Karpas-422 (cell line): ENCODE results near the gene MPRIP. TPM values are rescaled to one million over a fixed set of nuclear protein-coding genes. Genes with fewer than 3 reads are reported as not detected.

Source experiments
- DNase-seq: peaks from one replicate; pipeline ENCODE4 v3.0.0-alpha.2; 2015
- H2AFZ ChIP-seq: fragments of 200-600 bp; sonication (generic); 2 replicates; pipeline ENCODE4 v1.6.1; 2014; ENCODE audit warnings: antibody characterized with exemption, low read length, mixed read lengths
- H3K27ac ChIP-seq: fragments of 200-600 bp; sonication (generic); 2 replicates; pipeline ENCODE4 v1.5.1; 2014; ENCODE audit warnings: mild to moderate bottlenecking, low read length, moderate library complexity
- H3K27me3 ChIP-seq: fragments of 200-600 bp; sonication (generic); 2 replicates; pipeline ENCODE4 v1.6.1; 2014; ENCODE audit warnings: low read length, mixed read lengths
- H3K36me3 ChIP-seq: fragments of 200-600 bp; sonication (generic); 2 replicates; pipeline ENCODE4 v1.6.1; 2014; ENCODE audit warnings: low read length, mixed read lengths; ENCODE audit not compliant: insufficient read depth
- H3K4me1 ChIP-seq: fragments of 200-600 bp; sonication (generic); 2 replicates; pipeline ENCODE4 v1.6.1; 2014; ENCODE audit warnings: mild to moderate bottlenecking, low read length, mixed read lengths
- H3K4me2 ChIP-seq: fragments of 200-600 bp; sonication (generic); 2 replicates; pipeline ENCODE4 v1.6.1; 2014; ENCODE audit warnings: low read length, low read depth, mild to moderate bottlenecking; ENCODE audit not compliant: poor library complexity, severe bottlenecking
- H3K4me3 ChIP-seq: fragments of 200-600 bp; sonication (generic); 2 replicates; pipeline ENCODE4 v1.5.1; 2014; ENCODE audit warnings: mild to moderate bottlenecking, antibody characterized with exemption, low read length, mixed read lengths
- H3K79me2 ChIP-seq: fragments of 200-600 bp; sonication (generic); 2 replicates; pipeline ENCODE4 v1.6.1; 2014; ENCODE audit warnings: mild to moderate bottlenecking, low read length, mixed read lengths
- H3K9ac ChIP-seq: fragments of 200-600 bp; sonication (generic); 2 replicates; pipeline ENCODE4 v1.6.0; 2014; ENCODE audit warnings: low read length
- H3K9me2 ChIP-seq: fragments of 200-600 bp; sonication (generic), shearing (Covaris generic); replicated peaks from 2 replicates; pipeline ENCODE4 v1.6.0; 2014; ENCODE audit warnings: mild to moderate bottlenecking, low read length, moderate library complexity; ENCODE audit not compliant: insufficient read depth
- H3K9me3 ChIP-seq: fragments of 300-700, 200-600 bp; sonication (generic); 2 replicates; pipeline ENCODE4 v1.6.1; 2014; ENCODE audit warnings: low read length, mixed read lengths
- H4K20me1 ChIP-seq: fragments of 200-600 bp; sonication (generic); 2 replicates; pipeline ENCODE4 v1.6.1; 2014; ENCODE audit warnings: mild to moderate bottlenecking, antibody characterized with exemption, low read length, low read depth; ENCODE audit not compliant: insufficient read depth
- total RNA-seq: library from RNA; depleted of rRNA; stranded (reverse); fragments of >200 nt; shearing (Covaris generic); gene quantifications from 2 replicates; pipeline ENCODE4 v1.2.3, GENCODE V29; 2014; ENCODE audit warnings: low replicate concordance

Gene MPRIP
- total RNA-seq, 1 experiment from 2014 or later, result 44.1 TPM

DNA sequence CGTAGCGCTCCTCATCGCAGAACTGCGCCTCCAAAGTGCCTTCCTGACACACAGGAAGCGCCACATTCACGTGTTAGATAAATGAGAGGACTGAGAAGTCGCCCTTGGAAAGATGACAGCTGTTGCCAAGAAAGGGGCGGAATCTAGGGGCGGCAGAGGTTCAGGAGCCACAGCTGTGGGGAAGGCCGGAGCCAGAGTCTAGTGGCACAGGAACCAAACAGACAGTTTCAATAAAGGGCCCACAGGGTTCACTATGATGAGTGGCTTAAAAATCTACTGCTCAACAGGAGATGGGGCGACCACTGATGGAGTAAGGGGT is 190.0 kb downstream of the MPRIP start:
- H3K9me2 ChIP-seq, result no peaks in the 10 kb centered on the region
- no peak overlapping the region for H3K9ac ChIP-seq
- H3K36me3 ChIP-seq, result 0 out of 2 replicates have a peak, but pooled peaks cover 3% of the 10 kb centered on the region
- no peak overlapping the region for H2AFZ ChIP-seq
- no peaks in the 10 kb centered on the region for H3K9me3 ChIP-seq
- H3K27me3 ChIP-seq, result no peaks in the 10 kb centered on the region
- DNase-seq, result no peak
- H3K4me3 ChIP-seq, result no peak overlapping the region
- H4K20me1 ChIP-seq, result peaks cover 4% of the 10 kb centered on the region; the same call in 1 of the 2 replicates
- H3K79me2 ChIP-seq, result peaks cover 21% of the 10 kb centered on the region
- H3K27ac ChIP-seq, result no peak overlapping the region
- no peak overlapping the region for H3K4me2 ChIP-seq
- H3K4me1 ChIP-seq, result peaks cover 13% of the 10 kb centered on the region

DNA sequence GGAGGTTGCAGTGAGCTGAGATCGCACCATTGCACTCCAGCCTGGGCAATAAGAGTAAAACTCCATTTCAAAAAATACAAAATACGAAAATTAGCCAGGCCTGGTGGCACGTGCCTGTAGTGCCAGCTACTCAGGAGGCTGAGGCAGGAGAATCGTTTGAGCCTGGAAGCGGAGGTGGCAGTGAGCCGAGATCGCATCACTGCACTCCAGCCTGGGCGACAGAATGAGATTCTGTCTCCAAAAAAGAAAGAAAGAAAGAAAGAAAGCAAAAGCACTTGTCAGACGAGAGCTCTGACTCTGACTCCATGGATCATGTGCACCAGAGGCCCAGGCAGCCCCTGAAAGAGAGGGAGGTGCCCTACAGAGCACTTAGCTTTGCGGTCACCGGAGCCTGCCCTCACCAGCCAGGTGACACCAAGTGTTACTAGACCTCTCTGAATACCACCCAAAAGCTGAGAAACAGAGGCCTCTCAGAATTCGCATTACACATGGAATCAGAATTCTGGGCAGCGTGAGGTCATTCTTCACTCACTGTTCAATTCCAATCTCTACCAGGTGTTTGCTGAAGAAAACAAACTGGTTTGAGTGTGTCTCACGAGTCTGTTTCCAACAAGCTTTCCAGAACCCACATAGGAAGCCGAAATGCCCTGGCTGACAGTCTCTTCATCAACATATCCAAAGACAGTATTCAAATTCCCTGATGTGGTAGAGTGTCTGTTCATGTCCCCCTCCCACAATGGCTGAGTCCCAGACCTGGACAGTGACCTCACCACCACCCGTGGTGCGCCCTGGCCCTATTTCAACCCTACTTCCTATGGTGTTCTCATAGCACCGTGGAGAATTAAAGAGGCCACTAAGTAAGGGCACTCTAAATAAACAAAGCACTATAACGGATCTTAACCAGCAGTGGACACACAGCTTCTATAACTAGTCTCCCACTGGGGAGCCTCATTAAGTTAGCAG is 193.2 kb downstream of the MPRIP start:
- Histone ChIP-seq H3K9me2 (no peaks in the 10 kb centered on the region), H3K27ac (no peak overlapping the region), H3K4me2 (peak overlapping the region; percentile 96), H3K9ac (peak overlapping the region; percentile 88), H3K9me3 (no peaks in the 10 kb centered on the region), H3K79me2 (peaks cover 21% of the 10 kb centered on the region), H3K4me1 (peaks cover 24% of the 10 kb centered on the region), H2AFZ (no peak overlapping the region), H3K27me3 (no peaks in the 10 kb centered on the region), H3K4me3 (peak overlapping the region; percentile 96), H3K36me3 (no peaks in the 10 kb centered on the region), H4K20me1 (peaks cover 4% of the 10 kb centered on the region; the same call in 1 of the 2 replicates)
- no peak for DNase-seq

DNA sequence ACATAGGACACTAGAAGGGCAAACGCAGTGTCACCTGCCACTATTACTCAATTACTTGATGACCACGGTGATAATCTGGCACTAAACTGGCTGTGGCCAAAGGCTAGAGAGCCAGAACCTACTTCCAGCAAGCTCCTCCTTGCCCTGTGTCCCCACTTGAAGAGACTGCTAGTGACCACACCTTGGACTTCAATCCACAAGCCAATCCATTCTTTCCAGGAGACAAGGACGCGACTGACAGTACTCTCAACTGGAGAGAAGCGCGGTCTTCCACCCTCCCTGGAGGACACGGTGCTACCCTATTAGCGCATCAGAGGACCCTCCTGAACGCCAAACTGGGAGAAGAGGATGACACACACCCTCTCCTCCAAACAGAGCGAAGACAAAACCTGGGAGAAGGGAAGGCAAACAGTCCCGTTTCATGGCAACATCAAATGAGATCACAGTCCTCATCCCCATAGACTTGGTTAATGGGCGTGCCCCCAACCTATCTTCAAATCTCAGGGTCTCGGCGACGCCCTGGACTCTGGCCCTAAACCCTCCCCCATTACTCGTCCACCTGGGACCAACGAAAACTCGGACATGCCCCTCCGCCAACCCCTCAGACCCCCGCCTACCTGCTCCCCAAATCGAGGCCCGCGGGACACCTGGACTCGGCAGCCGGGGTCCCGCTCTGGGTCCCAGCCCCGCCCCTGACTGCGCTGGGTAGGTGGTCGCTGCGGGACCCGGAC is 194.2 kb downstream of the MPRIP start:
- H3K9ac ChIP-seq, result peak overlapping the region; percentile 88
- peak overlapping the region; percentile 96 for H3K4me2 ChIP-seq
- DNase-seq, result peak; percentile 43
- H3K4me1 ChIP-seq, result peaks cover 24% of the 10 kb centered on the region
- no peaks in the 10 kb centered on the region for H3K27me3 ChIP-seq
- H3K79me2 ChIP-seq, result peaks cover 21% of the 10 kb centered on the region
- no peaks in the 10 kb centered on the region for H3K9me3 ChIP-seq
- H3K36me3 ChIP-seq, result no peaks in the 10 kb centered on the region
- H4K20me1 ChIP-seq, result peaks cover 4% of the 10 kb centered on the region; the same call in 1 of the 2 replicates
- no peaks in the 10 kb centered on the region for H3K9me2 ChIP-seq
- H3K27ac ChIP-seq, result peak overlapping the region; percentile 76; the same call in 1 of the 2 replicates
- H2AFZ ChIP-seq, result peak overlapping the region; percentile 90
- peak overlapping the region; percentile 96 for H3K4me3 ChIP-seq

DNA sequence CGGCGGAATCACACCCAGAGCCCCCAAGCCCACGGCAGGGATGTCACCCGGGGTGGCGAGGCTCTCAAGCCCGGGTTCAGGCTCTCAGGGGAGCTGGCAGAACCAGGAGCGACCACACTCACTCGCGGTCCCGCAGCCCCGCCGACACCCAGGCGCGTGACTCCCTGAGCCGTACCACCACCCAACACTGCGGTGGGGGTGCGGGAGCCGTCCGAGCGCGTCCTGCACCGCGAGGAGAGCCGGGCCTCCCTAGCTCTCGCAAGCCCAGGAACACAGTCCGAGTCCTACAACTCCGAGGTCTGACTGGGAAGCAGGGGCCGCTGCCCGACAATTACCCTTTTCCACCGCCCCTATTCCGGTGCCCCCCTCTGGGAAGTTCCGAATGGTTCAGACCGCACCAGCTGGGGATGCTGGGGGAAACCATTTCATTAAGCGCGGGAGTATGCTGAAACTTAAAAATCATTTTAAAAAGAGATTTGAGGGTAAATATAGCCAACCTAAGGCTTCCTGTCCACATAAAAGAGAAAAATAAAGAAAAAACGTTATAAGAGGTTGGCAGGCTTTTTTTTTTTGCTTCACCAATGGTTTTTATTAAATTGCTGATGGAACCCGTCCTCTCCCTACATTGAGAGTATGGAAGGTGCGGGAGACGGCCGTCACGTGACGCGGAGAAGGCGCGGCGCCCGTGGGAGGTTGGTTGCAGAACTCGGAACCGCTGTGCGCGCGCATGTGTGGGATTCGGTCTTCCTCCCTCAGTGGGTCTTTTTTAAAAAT is 195.0 kb downstream of the MPRIP start, which contains the start of gene FLCN:
FLCN (minus strand) TSS at position 143 of the 774 bp plus-strand sequence. CDS start 9,031 bp downstream, outside the sequence.
- peak within 1 kb of the TSS; percentile 90 for H2AFZ ChIP-seq
- H3K27ac ChIP-seq, result peak within 1 kb of the TSS; percentile 76
- no peaks in the 10 kb centered on the region for H3K9me2 ChIP-seq
- H3K79me2 ChIP-seq, result peaks cover 21% of the 10 kb centered on the region
- H3K9ac ChIP-seq, result peak within 1 kb of the TSS; percentile 88
- H3K27me3 ChIP-seq, result no peaks in the 10 kb centered on the region
- peak within 1 kb of the TSS; percentile 96 for H3K4me3 ChIP-seq
- H3K9me3 ChIP-seq, result no peaks in the 10 kb centered on the region
- peak; percentile 93 for DNase-seq
- H4K20me1 ChIP-seq, result peaks cover 4% of the 10 kb centered on the region; the same call in 1 of the 2 replicates
- H3K36me3 ChIP-seq, result no peaks in the 10 kb centered on the region
- peaks cover 24% of the 10 kb centered on the region for H3K4me1 ChIP-seq
- H3K4me2 ChIP-seq, result peak within 1 kb of the TSS; percentile 96

DNA sequence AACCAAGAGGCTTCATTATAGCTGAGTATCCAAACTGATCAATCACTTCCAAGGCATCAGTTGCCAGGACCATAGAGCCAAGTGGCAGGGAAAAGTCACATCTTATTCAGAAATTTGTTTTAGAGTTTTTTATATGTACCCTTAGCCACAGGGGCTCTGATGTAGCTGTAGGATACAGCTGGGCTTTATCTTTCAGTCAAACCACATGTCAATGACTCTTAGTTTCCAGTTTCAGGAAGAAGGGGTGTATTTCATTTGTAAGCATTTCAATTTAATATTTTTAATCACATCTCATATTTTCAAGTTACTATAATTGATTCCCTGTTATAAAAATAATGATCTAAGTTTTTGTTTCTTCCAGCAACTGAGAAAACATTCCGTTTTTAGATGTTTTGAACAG is 197.6 kb downstream of the MPRIP start:
- Histone ChIP-seq H3K27me3 (no peaks in the 10 kb centered on the region), H3K9me3 (no peaks in the 10 kb centered on the region), H3K9ac (no peak overlapping the region), H3K27ac (no peak overlapping the region), H3K79me2 (peaks cover 21% of the 10 kb centered on the region), H4K20me1 (peaks cover 4% of the 10 kb centered on the region; the same call in 1 of the 2 replicates), H3K4me2 (no peak overlapping the region), H3K36me3 (no peaks in the 10 kb centered on the region), H3K4me1 (peaks cover 24% of the 10 kb centered on the region), H2AFZ (no peak overlapping the region), H3K9me2 (no peaks in the 10 kb centered on the region), H3K4me3 (no peak overlapping the region)
- DNase-seq, result no peak

DNA sequence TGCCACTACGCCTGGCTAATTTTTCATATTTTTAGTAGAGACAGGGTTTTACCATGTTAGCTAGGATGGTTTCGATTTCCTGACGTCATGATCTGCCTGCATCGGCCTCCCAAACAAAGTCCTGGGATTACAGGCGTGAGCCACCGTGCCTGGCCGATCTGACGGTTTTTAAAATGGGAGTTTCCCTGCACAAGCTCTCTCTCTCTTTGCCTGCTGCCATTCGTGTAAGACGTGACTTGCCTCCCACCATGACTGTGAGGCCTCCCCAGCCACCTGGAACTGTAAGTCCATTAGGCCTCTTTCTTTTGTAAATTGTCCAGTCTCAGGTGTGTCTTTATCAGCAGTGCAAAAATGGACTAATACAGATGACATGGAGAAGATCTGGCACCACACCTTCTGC is 199.4 kb downstream of the MPRIP start:
- H3K79me2 ChIP-seq, result peaks cover 4% of the 10 kb centered on the region
- no peak for DNase-seq
- no peaks in the 10 kb centered on the region for H3K9me3 ChIP-seq
- no peak overlapping the region for H3K9ac ChIP-seq
- H3K27ac ChIP-seq, result no peak overlapping the region
- no peak overlapping the region for H3K4me3 ChIP-seq
- H3K9me2 ChIP-seq, result no peaks in the 10 kb centered on the region
- no peak overlapping the region for H2AFZ ChIP-seq
- H3K27me3 ChIP-seq, result no peaks in the 10 kb centered on the region
- peaks cover 11% of the 10 kb centered on the region for H3K4me1 ChIP-seq
- peaks cover 1% of the 10 kb centered on the region; the same call in 1 of the 2 replicates for H3K36me3 ChIP-seq
- H3K4me2 ChIP-seq, result no peak overlapping the region
- no peaks in the 10 kb centered on the region for H4K20me1 ChIP-seq

DNA sequence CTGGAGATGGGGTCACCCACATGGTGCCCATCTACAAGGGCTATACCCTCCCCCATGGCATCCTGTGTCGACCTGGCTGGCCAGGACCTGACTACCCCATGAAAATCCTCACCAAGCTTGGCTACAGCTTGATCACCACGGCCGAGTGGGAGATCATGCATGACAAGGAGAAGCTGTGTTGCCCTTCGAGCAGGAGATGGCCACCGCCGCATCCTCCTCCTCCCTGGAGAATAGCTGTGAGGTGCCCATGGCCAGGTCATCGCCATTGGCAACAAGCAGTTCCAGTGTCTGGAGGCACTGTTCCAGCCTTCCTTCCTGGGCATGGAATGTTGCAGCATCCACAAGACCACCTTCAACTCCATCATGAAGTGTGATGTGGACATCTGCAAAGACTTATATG is 200.0 kb downstream of the MPRIP start:
- no peak for DNase-seq
- H3K4me1 ChIP-seq, result peaks cover 11% of the 10 kb centered on the region
- H3K9me3 ChIP-seq, result no peaks in the 10 kb centered on the region
- H3K9ac ChIP-seq, result no peak overlapping the region
- H3K4me3 ChIP-seq, result no peak overlapping the region
- no peak overlapping the region for H2AFZ ChIP-seq
- H3K27ac ChIP-seq, result no peak overlapping the region
- H3K36me3 ChIP-seq, result peaks cover 7% of the 10 kb centered on the region; the same call in 1 of the 2 replicates
- H3K9me2 ChIP-seq, result no peaks in the 10 kb centered on the region
- no peak overlapping the region for H3K4me2 ChIP-seq
- H3K27me3 ChIP-seq, result no peaks in the 10 kb centered on the region
- H4K20me1 ChIP-seq, result no peaks in the 10 kb centered on the region
- H3K79me2 ChIP-seq, result no peaks in the 10 kb centered on the region
